UCSD-AML1 (cell line): Measurements from ENCODE around the gene FKBP11.
"Not testable (repeated sequence)": the region's sequence is repeated elsewhere in the genome, so short reads cannot be mapped to it uniquely, and the experiment has no call there.

Experiments used
- DNase-seq: peaks from one replicate; lab custom pipeline; 2025; ENCODE audit not compliant: unreplicated experiment; lab: John Stamatoyannopoulos, UW

FKBP11 gene

GRCh38 chr12:48910196-48910595 lies 15.1 kb downstream of the FKBP11 start:
- DNase-seq: no peak

GRCh38 chr12:48909698-48910097 lies 15.6 kb downstream of the FKBP11 start:
- not testable (repeated sequence) for DNase-seq

- no peak for DNase-seq
These were observed 18.0 kb downstream of the FKBP11 start for GRCh38 chr12:48907245-48907644.

GRCh38 chr12:48903982-48904411 lies 21.3 kb downstream of the FKBP11 start:
- peak; percentile 68 for DNase-seq

- DNase-seq: no peak
These were observed 21.8 kb downstream of the FKBP11 start for GRCh38 chr12:48903363-48903981.

- DNase-seq: no peak
These were observed 24.0 kb downstream of the FKBP11 start for GRCh38 chr12:48901278-48901677.

GRCh38 chr12:48899651-48900050 lies 25.6 kb downstream of the FKBP11 start:
- no peak for DNase-seq

GRCh38 chr12:48894271-48894670 lies 31.0 kb downstream of the FKBP11 start:
- DNase-seq: no peak

GRCh38 chr12:48890657-48891418 lies 34.5 kb downstream of the FKBP11 start:
- peak; percentile 78 for DNase-seq

- no peak for DNase-seq
These were observed 35.6 kb downstream of the FKBP11 start for GRCh38 chr12:48889679-48890078.

- DNase-seq: no peak
These were observed 41.8 kb downstream of the FKBP11 start for GRCh38 chr12:48883305-48884161.

GRCh38 chr12:48882972-48883304 lies 42.4 kb downstream of the FKBP11 start:
- DNase-seq: no peak

- no peak for DNase-seq
These were observed 43.0 kb downstream of the FKBP11 start for GRCh38 chr12:48882315-48882687.

GRCh38 chr12:48881686-48882314 lies 43.5 kb downstream of the FKBP11 start:
- no peak for DNase-seq

GRCh38 chr12:48880647-48881046 lies 44.6 kb downstream of the FKBP11 start:
- DNase-seq: no peak

GRCh38 chr12:48878548-48878947 lies 46.7 kb downstream of the FKBP11 start:
- no peak for DNase-seq

- no peak for DNase-seq
These were observed 49.3 kb downstream of the FKBP11 start for GRCh38 chr12:48875944-48876515.

GRCh38 chr12:48873534-48873933 lies 51.8 kb downstream of the FKBP11 start:
- not testable (repeated sequence) for DNase-seq

- DNase-seq: no peak
These were observed 52.2 kb downstream of the FKBP11 start for GRCh38 chr12:48873096-48873495.
